LNCaP clone FGC (cell line): Measurements from ENCODE around the gene MYBBP1A.
A peak's percentile ranks its signal among the peaks of the same experiment; 100 is the strongest.

Source experiments
- DNase-seq: peaks from one replicate; pipeline ENCODE4 v3.0.0-alpha.2; 2011; ENCODE audit warnings: low read depth
- H3K4me3 ChIP-seq: 2 replicates; pipeline ENCODE4 v1.5.1; 2011; ENCODE audit warnings: mild to moderate bottlenecking, low read depth, low read length, control low read depth
- CTCF ChIP-seq: IDR thresholded peaks from 2 replicates; pipeline ENCODE4 v1.5.1; 2012; ENCODE audit warnings: mild to moderate bottlenecking; ENCODE audit not compliant: control insufficient read depth, insufficient read depth; ENCODE audit errors: extremely low read depth

The MYBBP1A gene

GRCh38 chr17:4544135-4544950 is 10.8 kb downstream of the MYBBP1A start:
- no peak for TF ChIP-seq CTCF
- H3K4me3 ChIP-seq = no peak overlapping the region
- no peak for DNase-seq

DNA sequence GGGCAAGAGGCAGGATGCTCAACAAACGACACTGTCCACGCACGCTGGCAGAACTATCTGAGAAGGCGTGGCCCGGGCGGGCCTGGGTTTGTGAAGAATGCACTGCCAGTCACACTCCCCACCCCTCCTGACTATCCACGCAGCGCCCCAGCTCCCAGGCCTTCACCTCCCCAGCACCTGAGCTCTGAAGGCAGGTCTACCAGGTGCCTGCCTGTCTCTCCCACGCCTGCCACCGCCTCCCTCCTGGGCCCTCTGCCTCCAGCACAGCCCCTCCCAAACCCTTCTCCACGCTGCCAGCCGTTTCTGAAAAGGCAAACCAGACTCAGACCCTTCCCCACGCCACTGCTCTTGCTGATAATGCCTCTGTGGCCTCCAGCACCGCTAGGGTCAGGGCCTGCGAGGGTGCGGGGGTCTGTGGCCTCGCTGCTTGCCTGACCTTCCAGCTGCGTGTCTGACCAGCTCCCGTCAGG is 11.6 kb downstream of the MYBBP1A start:
- TF ChIP-seq CTCF = no peak
- DNase-seq = no peak

GRCh38 chr17:4542726-4543191 is 12.4 kb downstream of the MYBBP1A start:
- no peak overlapping the region for H3K4me3 ChIP-seq
- DNase-seq = no peak
- no peak for TF ChIP-seq CTCF

More for the DNA sequence above, 11.6 kb downstream of the MYBBP1A start:
- no peak overlapping the region for H3K4me3 ChIP-seq

DNA sequence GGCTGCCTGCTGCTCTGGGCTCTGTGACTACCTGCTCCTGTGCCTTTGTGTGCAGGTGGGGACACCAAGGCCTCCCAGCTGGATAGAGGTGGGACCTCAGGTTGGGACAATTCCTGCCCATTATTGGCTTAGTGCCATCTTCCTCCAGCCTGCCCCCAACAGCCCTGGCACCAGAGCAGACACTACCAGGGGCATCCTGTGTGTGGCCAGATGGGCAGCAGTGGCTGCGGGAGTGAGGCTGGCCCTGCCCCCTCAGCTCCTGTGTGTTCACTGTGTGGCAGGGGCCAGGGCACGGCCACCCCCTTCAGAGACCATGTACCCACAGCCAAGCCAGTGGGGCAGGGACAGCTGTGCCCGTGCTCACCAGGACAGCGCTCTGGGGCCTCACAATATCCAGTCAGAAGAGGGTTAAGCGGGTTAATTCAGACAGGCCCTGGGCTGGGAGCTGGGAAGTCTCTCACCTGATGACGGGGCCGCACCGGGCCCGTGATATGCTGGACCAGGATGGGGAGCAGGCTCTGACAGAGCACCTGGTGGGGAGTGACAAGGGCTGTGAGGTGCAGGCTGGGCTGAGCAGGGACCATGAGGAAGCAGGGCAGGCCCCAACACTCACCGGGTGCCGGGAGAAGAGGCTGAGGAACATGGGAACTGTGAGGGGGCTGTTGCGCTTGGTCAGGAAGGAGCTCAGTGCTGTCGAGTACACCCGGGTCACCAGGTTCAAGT is 13.0 kb downstream of the MYBBP1A start:
- H3K4me3 ChIP-seq = no peak overlapping the region
- TF ChIP-seq CTCF = no peak
- DNase-seq = no peak

- no peak overlapping the region for H3K4me3 ChIP-seq
- 0 out of 2 replicates have a peak, but pooled peaks have one; percentile 8 for TF ChIP-seq CTCF
- no peak for DNase-seq
Observed at GRCh38 chr17:4541328-4542002, 13.7 kb downstream of the MYBBP1A start.

DNA sequence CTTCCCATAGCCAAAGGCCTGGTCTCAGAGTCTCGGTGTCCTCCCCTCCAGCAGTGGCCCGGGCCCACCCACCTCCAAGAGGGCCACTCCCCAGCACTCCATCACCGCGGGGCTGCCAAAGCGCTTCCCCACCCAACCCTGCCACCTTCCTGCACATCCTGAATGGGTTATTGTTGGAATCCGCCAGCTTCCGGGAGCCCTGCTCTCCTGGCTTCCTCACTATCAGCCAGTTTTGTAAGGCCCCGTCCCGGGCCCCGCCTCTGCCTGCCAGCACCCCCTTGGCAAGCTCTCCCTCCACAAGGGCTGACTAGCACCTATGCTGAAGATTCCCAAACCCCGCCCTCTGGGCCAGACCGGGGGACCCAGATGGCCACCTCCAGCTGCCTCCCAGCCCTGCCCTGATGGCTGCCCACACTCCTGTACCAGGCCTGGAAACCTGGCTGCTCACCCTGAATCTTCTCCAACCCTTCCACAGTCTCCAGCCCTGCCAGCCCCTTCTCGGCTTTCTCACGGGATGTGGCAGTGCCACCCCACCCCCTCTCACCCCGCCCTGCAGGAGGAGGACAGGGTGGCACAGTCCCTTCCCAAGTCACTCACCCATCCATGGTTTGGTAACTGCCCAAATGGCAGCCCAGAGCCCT is 14.4 kb downstream of the MYBBP1A start:
- no peak for TF ChIP-seq CTCF
- DNase-seq = no peak
- H3K4me3 ChIP-seq = no peak overlapping the region
